ENCODE data around the gene GLOD5. TPM values are rescaled to one million over a fixed set of nuclear protein-coding genes. Genes with fewer than 3 reads are reported as not detected.

Gene GLOD5
- total RNA-seq, 1 donor from 2014 or later, result not detected

DNA sequence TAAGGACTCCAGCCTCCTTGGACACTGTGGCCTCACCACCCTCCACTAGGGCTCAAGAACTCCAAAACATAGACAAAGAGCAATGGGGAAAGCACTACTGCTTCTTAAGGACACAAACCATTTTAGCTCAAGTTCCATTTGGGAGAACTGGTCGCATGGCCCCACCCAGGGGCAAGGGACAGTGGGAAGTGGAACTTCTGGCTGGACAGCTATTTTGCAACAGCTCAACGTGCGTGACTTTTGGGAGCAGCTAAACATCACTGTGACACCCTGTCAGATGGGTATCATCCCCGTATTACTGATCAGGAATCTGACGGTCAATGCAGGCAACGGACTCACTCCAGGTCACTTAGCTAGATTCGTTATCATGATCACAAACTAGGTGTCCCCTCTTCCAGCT, 9.0 kb upstream of the GLOD5 start:
- H3K9me3 Mint-ChIP-seq, result no peaks in the 10 kb centered on the region
- H3K36me3 Mint-ChIP-seq (ENCODE audit: low read depth), result no peaks in the 10 kb centered on the region
- TF ChIP-seq, protein P1, sequence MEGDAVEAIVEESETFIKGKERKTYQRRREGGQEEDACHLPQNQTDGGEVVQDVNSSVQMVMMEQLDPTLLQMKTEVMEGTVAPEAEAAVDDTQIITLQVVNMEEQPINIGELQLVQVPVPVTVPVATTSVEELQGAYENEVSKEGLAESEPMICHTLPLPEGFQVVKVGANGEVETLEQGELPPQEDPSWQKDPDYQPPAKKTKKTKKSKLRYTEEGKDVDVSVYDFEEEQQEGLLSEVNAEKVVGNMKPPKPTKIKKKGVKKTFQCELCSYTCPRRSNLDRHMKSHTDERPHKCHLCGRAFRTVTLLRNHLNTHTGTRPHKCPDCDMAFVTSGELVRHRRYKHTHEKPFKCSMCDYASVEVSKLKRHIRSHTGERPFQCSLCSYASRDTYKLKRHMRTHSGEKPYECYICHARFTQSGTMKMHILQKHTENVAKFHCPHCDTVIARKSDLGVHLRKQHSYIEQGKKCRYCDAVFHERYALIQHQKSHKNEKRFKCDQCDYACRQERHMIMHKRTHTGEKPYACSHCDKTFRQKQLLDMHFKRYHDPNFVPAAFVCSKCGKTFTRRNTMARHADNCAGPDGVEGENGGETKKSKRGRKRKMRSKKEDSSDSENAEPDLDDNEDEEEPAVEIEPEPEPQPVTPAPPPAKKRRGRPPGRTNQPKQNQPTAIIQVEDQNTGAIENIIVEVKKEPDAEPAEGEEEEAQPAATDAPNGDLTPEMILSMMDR (IDR thresholded peaks at IDR 0.05), result no peak
- no peaks in the 10 kb centered on the region for H3K27me3 Mint-ChIP-seq
- no peak overlapping the region for H3K4me3 Mint-ChIP-seq
- H3K4me1 Mint-ChIP-seq, result no peaks in the 10 kb centered on the region
- POLR2A ChIA-PET, result no interaction called here
- ATAC-seq (ENCODE audit: low read depth) (no peak), DNase-seq (no peak)
- CTCF ChIA-PET, result no interaction called here
- intact Hi-C loops (cut with micrococcal nuclease), result no loop called here
- no peak overlapping the region for H3K27ac Mint-ChIP-seq

DNA sequence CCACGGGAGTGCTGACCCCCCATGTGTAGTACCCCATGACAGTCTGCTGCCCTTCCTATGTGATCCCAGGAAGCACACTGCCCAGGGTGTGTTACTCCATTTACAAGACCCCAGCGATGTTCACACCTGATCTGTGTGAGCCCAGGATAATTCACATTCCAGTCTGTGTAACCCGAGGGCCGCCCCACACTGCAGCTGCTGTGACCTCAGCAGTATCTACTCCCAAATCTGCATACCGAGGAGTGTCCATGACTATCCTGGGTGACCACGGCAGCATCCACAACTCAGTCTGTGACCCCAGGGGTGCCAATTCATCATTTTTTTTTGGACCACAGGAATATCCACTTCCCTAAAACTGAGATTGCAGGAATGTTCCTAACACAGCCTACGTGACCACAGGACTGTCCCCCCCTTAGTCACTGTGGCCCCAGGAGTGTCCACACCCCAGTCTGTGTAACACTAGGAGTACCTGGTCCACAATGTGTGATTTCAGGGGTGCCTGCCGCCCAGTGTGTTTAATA, 7.8 kb upstream of the GLOD5 start:
- no peak overlapping the region for H3K4me3 Mint-ChIP-seq
- DNase-seq (no peak), ATAC-seq (ENCODE audit: low read depth) (no peak)
- H3K36me3 Mint-ChIP-seq (ENCODE audit: low read depth), result no peaks in the 10 kb centered on the region
- TF ChIP-seq, protein P1 (IDR thresholded peaks at IDR 0.05), result no peak
- no peaks in the 10 kb centered on the region for H3K9me3 Mint-ChIP-seq
- ChIA-PET CTCF (no interaction called here), POLR2A (no interaction called here)
- intact Hi-C loops (cut with micrococcal nuclease), result no loop called here
- H3K27me3 Mint-ChIP-seq, result no peaks in the 10 kb centered on the region
- no peak overlapping the region for H3K27ac Mint-ChIP-seq
- no peaks in the 10 kb centered on the region for H3K4me1 Mint-ChIP-seq

DNA sequence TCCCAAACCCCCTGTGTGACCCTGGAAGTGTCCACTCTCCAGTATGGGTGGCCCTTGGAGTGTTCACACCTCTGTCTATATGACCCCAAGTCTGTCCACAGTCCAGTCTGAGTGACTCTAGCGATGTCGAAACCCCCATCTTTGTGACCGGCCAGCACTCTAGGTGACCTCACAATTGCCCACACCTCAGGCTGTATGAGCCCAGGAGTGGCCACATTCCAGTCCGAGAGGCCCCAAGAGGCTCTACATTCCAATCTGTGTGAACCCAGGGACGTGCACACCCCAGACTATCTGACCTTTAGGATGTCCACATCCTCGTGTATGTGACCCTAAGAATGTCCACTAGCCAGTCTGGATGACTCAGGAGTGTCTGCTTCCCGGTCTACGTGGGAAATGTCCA, 7.3 kb upstream of the GLOD5 start:
- Mint-ChIP-seq H3K27ac (no peak overlapping the region), H3K4me1 (no peaks in the 10 kb centered on the region), H3K9me3 (no peaks in the 10 kb centered on the region), H3K36me3 (ENCODE audit: low read depth) (no peaks in the 10 kb centered on the region), H3K27me3 (no peaks in the 10 kb centered on the region), H3K4me3 (no peak overlapping the region)
- POLR2A ChIA-PET, result no interaction called here
- CTCF ChIA-PET, result no interaction called here
- ATAC-seq (ENCODE audit: low read depth) (no peak), DNase-seq (no peak)
- intact Hi-C loops (cut with micrococcal nuclease), result no loop called here
- TF ChIP-seq, protein P1 (IDR thresholded peaks at IDR 0.05), result no peak

DNA sequence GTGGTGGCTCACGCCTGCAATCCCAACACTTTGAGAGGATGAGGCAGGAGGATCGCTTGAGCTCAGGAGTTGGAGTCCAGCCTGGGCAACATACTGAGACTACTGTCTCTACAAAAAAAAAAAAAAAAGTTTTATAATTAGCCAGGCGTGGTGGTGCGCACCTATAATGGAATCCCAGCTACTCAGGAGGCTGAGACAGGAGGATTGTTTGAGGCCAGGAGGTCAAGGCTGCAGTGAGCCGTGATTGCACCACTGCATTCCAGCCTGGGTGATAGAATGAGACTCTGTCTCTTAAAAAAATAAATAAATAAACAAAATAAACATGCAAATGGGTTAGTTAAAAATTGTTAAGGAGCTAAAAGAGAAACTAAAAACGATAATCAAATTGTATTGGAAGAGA, 7.7 kb downstream of the GLOD5 start:
- no peak overlapping the region for H3K4me3 Mint-ChIP-seq
- intact Hi-C loops (cut with micrococcal nuclease), result no loop called here
- no peaks in the 10 kb centered on the region for H3K36me3 Mint-ChIP-seq (ENCODE audit: low read depth)
- DNase-seq (no peak), ATAC-seq (ENCODE audit: low read depth) (no peak)
- no peaks in the 10 kb centered on the region for H3K9me3 Mint-ChIP-seq
- ChIA-PET POLR2A (no interaction called here), CTCF (no interaction called here)
- H3K27ac Mint-ChIP-seq, result no peak overlapping the region
- H3K4me1 Mint-ChIP-seq, result no peaks in the 10 kb centered on the region
- TF ChIP-seq, protein P1 (IDR thresholded peaks at IDR 0.05), result no peak
- no peaks in the 10 kb centered on the region for H3K27me3 Mint-ChIP-seq

DNA sequence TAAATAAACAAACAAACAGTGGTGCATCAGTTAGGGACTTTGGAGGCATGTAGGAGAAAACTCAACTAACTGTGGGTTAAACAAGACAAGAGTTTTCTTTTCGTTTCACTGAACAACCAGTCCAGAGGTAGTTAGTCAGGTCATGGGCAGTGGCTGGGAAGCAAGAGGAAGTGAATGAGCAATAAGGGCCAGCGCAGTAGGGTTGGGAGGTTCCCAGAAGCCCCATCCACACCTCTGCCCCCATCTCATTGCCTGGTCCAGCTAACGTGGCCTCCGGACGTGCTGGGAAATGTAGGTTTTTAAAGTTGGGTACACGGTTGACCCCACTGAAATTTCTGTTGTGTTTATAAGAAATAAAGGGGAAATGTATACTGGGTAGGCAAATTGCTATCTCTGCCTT, 8.7 kb downstream of the GLOD5 start:
- H3K9me3 Mint-ChIP-seq, result no peaks in the 10 kb centered on the region
- H3K4me1 Mint-ChIP-seq, result no peaks in the 10 kb centered on the region
- TF ChIP-seq, protein P1 (IDR thresholded peaks at IDR 0.05), result no peak
- H3K27me3 Mint-ChIP-seq, result peaks cover 4% of the 10 kb centered on the region
- CTCF ChIA-PET, result no interaction called here
- H3K27ac Mint-ChIP-seq, result no peak overlapping the region
- DNase-seq (no peak), ATAC-seq (ENCODE audit: low read depth) (no peak)
- H3K4me3 Mint-ChIP-seq, result no peak overlapping the region
- POLR2A ChIA-PET, result no interaction called here
- H3K36me3 Mint-ChIP-seq (ENCODE audit: low read depth), result no peaks in the 10 kb centered on the region
- intact Hi-C loops (cut with micrococcal nuclease), result no loop called here
